K562 (cell line): ENCODE measurements around the gene PNP. TPM values are rescaled to one million over a fixed set of nuclear protein-coding genes. Genes with fewer than 3 reads are reported as not detected.

Experiments
- ATAC-seq: fragments of 200-7000 bp; cut with Tn5 transposase; 3 replicates; pipeline ENCODE4 v1.9.1; 2020; ENCODE audit warnings: moderate library complexity
- BruUV-seq: library from RNA; stranded (reverse); fragments of 400-500 nt; replicated peaks from 2 replicates; lab custom pipeline; 2021; lab: Mats Ljungman, UMichigan
- CTCF ChIA-PET: fragments of 300-600 bp; formaldehyde crosslinking; extraction: SDS; loops from one replicate; lab custom pipeline; 2021; ENCODE audit warnings: low intra/inter-chr PET ratio; lab: Yijun Ruan, JAX
- POLR2A ChIA-PET: fragments of 300-600, 350-650 bp; sonication (Branson Sonifier 250); formaldehyde crosslinking; extraction: SDS; loops from one replicate; lab custom pipeline; 2021; ENCODE audit warnings: antibody characterized with exemption, inconsistent platforms; lab: Yijun Ruan, JAX
- DNase-seq, 4 experiments: peaks; one replicate each; pipeline versions ENCODE4 v3.0.0 to v3.0.0-alpha.2; 2011 to 2018; ENCODE audit warnings: low spot score in 3 of 4, mixed read lengths in 3 of 4; ENCODE audit errors: extremely low read depth in 1 of 4
- FAIRE-seq: peaks from 2 replicates; lab custom pipeline; 2011; peaks lifted over from hg19 to GRCh38; lab: Jason Lieb, UNC
- H2AFZ ChIP-seq: 2 replicates; pipeline ENCODE4 v1.6.0; 2011; ENCODE audit warnings: low read depth, low read length, control low read depth, inconsistent platforms
- H3K27ac ChIP-seq: fragments of 200-600 bp; 3 replicates; pipeline ENCODE4 v1.8.0; 2011; ENCODE audit warnings: low read depth, mild to moderate bottlenecking, control low read depth, inconsistent platforms, low read length, moderate library complexity, mixed read lengths; ENCODE audit errors: extremely low read depth
- H3K27me3 ChIP-seq, 2 experiments: fragments of 300-600 bp in 1 of 2; 2 replicates in 1 of 2; 3 replicates in 1 of 2; pipeline versions ENCODE4 v1.6.0 to v1.8.0; 2011; ENCODE audit warnings: inconsistent platforms in 2 of 2, low read length in 2 of 2, mild to moderate bottlenecking in 1 of 2, mixed read lengths in 1 of 2, moderate library complexity in 1 of 2; ENCODE audit not compliant: control insufficient read depth in 2 of 2, insufficient read depth in 2 of 2
- H3K36me3 ChIP-seq: fragments of 300-600 bp; 3 replicates; pipeline ENCODE4 v1.8.0; 2011; ENCODE audit warnings: mild to moderate bottlenecking, low read length, inconsistent platforms; ENCODE audit not compliant: control insufficient read depth, insufficient read depth
- H3K4me1 ChIP-seq, 2 experiments: fragments of 200-600 bp in 1 of 2; replicated peaks in 1 of 2; 2 replicates in 1 of 2; 3 replicates in 1 of 2; pipeline versions ENCODE4 v1.5.1 to v1.8.0; 2011; ENCODE audit warnings: inconsistent platforms in 2 of 2, low read length in 2 of 2, mild to moderate bottlenecking in 1 of 2, mixed read lengths in 1 of 2, moderate library complexity in 1 of 2; ENCODE audit not compliant: control insufficient read depth in 2 of 2, insufficient read depth in 2 of 2
- H3K4me2 ChIP-seq: 2 replicates; pipeline ENCODE4 v1.6.1; 2011; ENCODE audit warnings: low read length, control low read depth, inconsistent platforms, mixed read lengths; ENCODE audit not compliant: insufficient read depth
- H3K4me3 ChIP-seq: fragments of 200-600 bp; sonication (generic), shearing (Covaris generic); 2 replicates; pipeline ENCODE4 v1.5.1; 2016; ENCODE audit warnings: control low read depth, inconsistent platforms
- H3K79me2 ChIP-seq: fragments of 200-600 bp; 3 replicates; pipeline ENCODE4 v1.8.0; 2011; ENCODE audit warnings: low read length, inconsistent platforms; ENCODE audit not compliant: control insufficient read depth, insufficient read depth
- H3K9ac ChIP-seq, 2 experiments: 2 replicates each; pipeline versions ENCODE4 v1.6.0 to v1.6.1; 2011; ENCODE audit warnings: low read depth in 2 of 2, low read length in 2 of 2, control low read depth in 1 of 2, inconsistent platforms in 1 of 2, mild to moderate bottlenecking in 1 of 2, mixed read lengths in 1 of 2; ENCODE audit not compliant: insufficient read depth in 1 of 2
- H3K9me1 ChIP-seq: one replicate; pipeline ENCODE4 v1.6.0; 2011; ENCODE audit warnings: inconsistent platforms, mild to moderate bottlenecking, low read length, moderate library complexity; ENCODE audit not compliant: control insufficient read depth, insufficient read depth
- H3K9me3 ChIP-seq: replicated peaks from 2 replicates; pipeline ENCODE4 v1.5.1; 2011; ENCODE audit warnings: low read depth, low read length, inconsistent platforms; ENCODE audit not compliant: control insufficient read depth, insufficient read depth
- H4K20me1 ChIP-seq: replicated peaks from 2 replicates; pipeline ENCODE4 v1.6.1; 2011; ENCODE audit warnings: low read length, inconsistent platforms, mixed read lengths; ENCODE audit not compliant: control insufficient read depth, insufficient read depth
- CREB3 ChIP-seq: fragments of 450-650 bp; conservative IDR thresholded peaks from 2 replicates; pipeline ENCODE4 v1.6.1; 2016; ENCODE audit warnings: missing genetic modification characterization, low read depth, mild to moderate bottlenecking, missing compliant biosample characterization, moderate library complexity
- KLF6 ChIP-seq: fragments of 250-450 bp; sonication (Bioruptor Pico); IDR thresholded peaks from 2 replicates; pipeline ENCODE4 v1.4.0; 2020; ENCODE audit warnings: mild to moderate bottlenecking, moderate library complexity, borderline replicate concordance
- MBD2 ChIP-seq: sonication (generic); IDR thresholded peaks from 2 replicates; pipeline ENCODE4 v1.6.1; 2016; ENCODE audit warnings: low read depth, borderline replicate concordance
- NEUROD1 ChIP-seq: fragments of 150-350 bp; IDR thresholded peaks from 2 replicates; pipeline ENCODE4 v1.6.1; 2014; ENCODE audit warnings: borderline replicate concordance, low read length, low read depth; ENCODE audit not compliant: partially characterized antibody
- RBBP5 ChIP-seq: fragments of 200-600 bp; sonication (generic); IDR thresholded peaks from 2 replicates; pipeline ENCODE4 v1.6.1; 2012; ENCODE audit warnings: borderline replicate concordance, mild to moderate bottlenecking, low read length, control low read depth, inconsistent platforms; ENCODE audit not compliant: insufficient read depth, poor library complexity, severe bottlenecking
- RERE ChIP-seq: sonication (generic); formaldehyde crosslinking; IDR thresholded peaks from 2 replicates; pipeline ENCODE4 v1.8.0; 2023; ENCODE audit warnings: missing genetic modification reagents, mild to moderate bottlenecking, borderline replicate concordance
- STAT5B ChIP-seq: fragments of 250-450 bp; sonication (Bioruptor Pico); IDR thresholded peaks from 2 replicates; pipeline ENCODE4 v1.8.0; 2021; ENCODE audit warnings: mild to moderate bottlenecking, inconsistent platforms
- WGBS: fragments of 100-300 bp; shearing (Covaris generic); methylation state at CpG from one replicate; pipeline ENCODE4 v1.1.6; 2016; ENCODE audit warnings: low coverage, mixed read lengths; ENCODE audit not compliant: insufficient coverage; ENCODE audit errors: missing lambda C conversion rate; 5-methylcytosine and 5-hydroxymethylcytosine counted together
- in situ Hi-C: fragments of 300-500 bp; cut with MboI; formaldehyde crosslinking; loops from 4 replicates; pipeline ENCODE4 v1.15.0; 2018; ENCODE audit warnings: inconsistent platforms, mixed read lengths
- intact Hi-C: fragments of 100-400 bp; cut with micrococcal nuclease; formaldehyde crosslinking; loops from 2 replicates; pipeline ENCODE4 v1.14.2; 2022
- polyA plus RNA-seq, 8 experiments: library from polyadenylated mRNA; depleted of rRNA in 4 of 8; stranded (reverse) in 5 of 8; unstranded in 3 of 8; fragments of >200 nt; fragmentation: Nextera tagmentation in 2 of 8; fragmentation: Illumina TruSeq in 1 of 8; extraction: Ambion mirVana in 2 of 8; extraction: Trizol in 1 of 8; gene quantifications; 2 replicates each; pipeline versions ENCODE4 v1.2.1 to v1.2.3, GENCODE V29; 2011 to 2014; ENCODE audit warnings: inconsistent platforms in 1 of 8, missing spikeins in 1 of 8
- total RNA-seq, 7 experiments: library from RNA; depleted of rRNA in 6 of 7; stranded (reverse); fragments of >200 nt in 6 of 7; fragmentation: Illumina TruSeq in 2 of 7; extraction: Trizol in 2 of 7; gene quantifications; 2 replicates each; pipeline versions ENCODE4 v1.2.1 to v1.2.3, GENCODE V29; 2011 to 2021; ENCODE audit warnings: low replicate concordance in 1 of 7

PNP gene
- total and polyA plus RNA-seq, 9 of the 15 experiments (the other 6 are each of a cell fraction or from before 2014, with no cell fraction given), result 92.5 to 288 (median 137) TPM

GRCh38 chr14:20422886-20423285 lies 46.3 kb upstream of the PNP start:
- no peak for TF ChIP-seq RBBP5
- TF ChIP-seq STAT5B (CRISPR knock-in tag), result no peak
- no peak for TF ChIP-seq MBD2
- no peak for TF ChIP-seq KLF6 (CRISPR knock-in tag)
- TF ChIP-seq NEUROD1, result no peak
- TF ChIP-seq RERE (CRISPR knock-in tag), result no peak
- no peak for TF ChIP-seq CREB3
- TF ChIP-seq, all 486 proteins: peak for 0
- Histone ChIP-seq H3K27me3 (no peaks in the 10 kb centered on the region), H3K4me1 (peaks cover 2 to 6% of the 10 kb centered on the region in 2 experiments; a peak in 2 of 5 replicates), H2AFZ (0 out of 2 replicates have a peak overlapping the region, but pooled peaks have one; percentile 39), H3K27ac (no peak overlapping the region), H4K20me1 (no peaks in the 10 kb centered on the region), H3K9me1 (no peaks in the 10 kb centered on the region), H3K9me3 (no peaks in the 10 kb centered on the region), H3K36me3 (no peaks in the 10 kb centered on the region), H3K9ac (no peak overlapping the region), H3K79me2 (no peaks in the 10 kb centered on the region; the same call in 2 of the 3 replicates), H3K4me2 (no peak overlapping the region), H3K4me3 (no peak overlapping the region)
- BruUV-seq, result no TSS peak
- intact Hi-C loops (no loop called here), in situ Hi-C loops (no loop called here)
- DNase-seq, result no peak
- WGBS, result 13% methylated on average over 2 of the region's 2 CpGs
- ATAC-seq, result no peak
- ChIA-PET POLR2A (interaction anchor here (1.1 kb wide), 1 partner anchor 18 kb away, joined by 3 read pairs; no protein-coding TSS in a partner anchor), CTCF (no interaction called here)
- no peak for FAIRE-seq
